Pancreas (tissue), 10 donors: ENCODE data around the gene EAF1. TPM values are rescaled to one million over a fixed set of nuclear protein-coding genes. Genes with fewer than 3 reads are reported as not detected.

Source experiments
- ATAC-seq, 4 donors: fragments of 200-7000 bp; cut with Tn5 transposase; one replicate each; pipeline versions ENCODE4 v1.8.0 to v1.9.1; 2020; ENCODE audit warnings: mild to moderate bottlenecking in 4 of 4, moderate library complexity in 4 of 4
- DNase-seq, 6 donors: peaks; one replicate each; pipeline ENCODE4 v3.0.0-alpha.2; 2020
- FAIRE-seq: peaks from 2 replicates; lab custom pipeline; 2012; peaks lifted over from hg19 to GRCh38; lab: Jason Lieb, UNC
- H3K27ac ChIP-seq, 4 donors: fragments of 200-600 bp; sonication (generic); 1 replicate in 3 of 4; 2 replicates in 1 of 4; pipeline versions ENCODE4 v1.5.0 to v1.8.0; 2020
- H3K27me3 ChIP-seq, 4 donors: fragments of 200-600 bp; one replicate each; pipeline ENCODE4 v1.8.0; 2021
- H3K36me3 ChIP-seq, 3 donors: fragments of 200-600 bp; sonication (generic) in 1 of 3; one replicate each; pipeline versions ENCODE4 v1.5.0 to v1.8.0; 2020 to 2021
- H3K4me1 ChIP-seq, 3 donors: fragments of 200-600 bp; one replicate each; pipeline ENCODE4 v1.8.0; 2021
- H3K4me3 ChIP-seq, 4 donors: fragments of 200-600 bp; sonication (generic) in 2 of 4; one replicate each; pipeline versions ENCODE4 v1.5.0 to v1.8.0; 2020 to 2021
- H3K9me3 ChIP-seq, 4 donors: fragments of 200-600 bp; one replicate each; pipeline ENCODE4 v1.8.0; 2021
- CTCF ChIP-seq, 4 donors: fragments of 200-600 bp; sonication (generic) in 3 of 4; IDR thresholded peaks; one replicate each; pipeline versions ENCODE4 v1.5.0 to v1.8.0; 2021; ENCODE audit warnings: antibody characterized with exemption in 4 of 4
- WGBS, 2 donors: extraction: QIAGEN DNeasy Blood & Tissue Kit; methylation state at CpG; one replicate each; pipeline ENCODE4 v1.1.7; 2013; 5-methylcytosine and 5-hydroxymethylcytosine counted together
- intact Hi-C, 3 donors: fragments of 100-400 bp; cut with DNase I; formaldehyde crosslinking; loops; one replicate each; pipeline versions ENCODE4 v1.11.1 to v1.14.2; 2022
- polyA plus RNA-seq, 2 donors: library from polyadenylated mRNA; stranded (reverse); fragments of 200-250 nt; gene quantifications; one replicate each; pipeline ENCODE4 v1.2.3, GENCODE V29; 2013
- total RNA-seq, 6 donors: library from RNA; stranded (reverse); fragmentation: NEBNext Ultra II Directional in 4 of 6; extraction: Animal tissue kit (Norgen Biotek cat#: 25700) in 4 of 6; gene quantifications; one replicate each; pipeline versions ENCODE4 v1.2.1 to v1.2.4, GENCODE V29; 2021 to 2023
- donor health status: healthy with polysubstance abuse.
- donor health status: DM: no; HTN: no; CAD: no; lungs with moderate emphysema.
- donor health status: DM: no; HTN: no; CAD: no.
- donor health status: control.
- donor health status: control.
- donor health status: Bipolar disorder and iron deficiency.
- donor health status: DM: yes; HTN: yes; CAD: no.
- donor health status: DM: no; HTN: no; CAD: no.
- donor health status: DM: no; HTN: no; CAD: no.
- donor health status: DM: yes; HTN: yes; CAD: no.

Gene EAF1
- 10 to 100 TPM in 1 of 6 donors, 1 to 10 TPM in 5; 4.5 to 12.0 (median 7.1) TPM for total RNA-seq
- 1 to 10 TPM; 2.1 to 6.2 TPM for polyA plus RNA-seq

- no peaks in the 10 kb centered on the region for H3K36me3 ChIP-seq
- no peaks in the 10 kb centered on the region for H3K27me3 ChIP-seq
- peaks cover 0 to 16% (median 0%) of the 10 kb centered on the region in 3 donors for H3K4me1 ChIP-seq
- ATAC-seq, result peak; percentile 96 to 98 (median 98)
- no peaks in the 10 kb centered on the region for H3K9me3 ChIP-seq
- no peak for TF ChIP-seq CTCF (IDR thresholded peaks at IDR 0.05)
- 0% methylated on average over 52 of the region's 52 CpGs for WGBS, 2 donors
- FAIRE-seq, result no peak
- intact Hi-C loops, result no loop called here
- peak within 1 kb of the TSS; percentile 13 to 70 (median 52) for H3K27ac ChIP-seq
- H3K4me3 ChIP-seq, result peak within 1 kb of the TSS; percentile 36 to 95 (median 87)
- peak; percentile 66 to 89 (median 74) for DNase-seq
These were observed at the start of gene EAF1, which contains the start of gene METTL6 for GRCh38 chr3:15427182-15427880. EAF1 (plus strand) TSS chr3:15427598; CDS start chr3:15427780, 182 bp downstream. METTL6 (minus strand) TSS chr3:15427544; CDS start chr3:15426511, 1,033 bp downstream.

GRCh38 chr3:15377961-15378791 is 49.2 kb upstream of the EAF1 start:
- Histone ChIP-seq H3K27me3 (no peaks in the 10 kb centered on the region), H3K36me3 (no peaks in the 10 kb centered on the region), H3K4me1 (no peaks in the 10 kb centered on the region), H3K9me3 (no peaks in the 10 kb centered on the region), H3K27ac (peak overlapping the region in 3 of 4 donors; percentile 23 to 82 (median 78)), H3K4me3 (no peak overlapping the region)
- 18% methylated on average over 16 of the region's 16 CpGs for WGBS, 2 donors
- peak; percentile 66 to 77 (median 74) for TF ChIP-seq CTCF (IDR thresholded peaks at IDR 0.05)
- FAIRE-seq (peak; percentile 65), ATAC-seq (peak; percentile 99 to 100 (median 99)), DNase-seq (peak; percentile 89 to 95 (median 94))
- intact Hi-C loops, result loop anchor here in 1 of 3 donors (2.0 kb wide), 1 partner anchor 109 kb away; no protein-coding TSS in a partner anchor

GRCh38 chr3:15380980-15381890 is 46.2 kb upstream of the EAF1 start:
- no peaks in the 10 kb centered on the region for H3K36me3 ChIP-seq
- DNase-seq (no peak), FAIRE-seq (no peak), ATAC-seq (no peak)
- H3K4me1 ChIP-seq, result no peaks in the 10 kb centered on the region
- no peaks in the 10 kb centered on the region for H3K27me3 ChIP-seq
- WGBS, 2 donors, result 55 to 66% methylated on average over 6 of the region's 6 CpGs
- no peak overlapping the region for H3K4me3 ChIP-seq
- no peaks in the 10 kb centered on the region for H3K9me3 ChIP-seq
- intact Hi-C loops, result loop anchor here in 1 of 3 donors (10.0 kb wide), 1 partner anchor 116 kb away; no protein-coding TSS in a partner anchor
- H3K27ac ChIP-seq, result no peak overlapping the region
- TF ChIP-seq CTCF (IDR thresholded peaks at IDR 0.05), result no peak

- H3K4me3 ChIP-seq, result no peak overlapping the region
- no peaks in the 10 kb centered on the region for H3K9me3 ChIP-seq
- WGBS, 2 donors, result 74 to 80% methylated on average over 3 of the region's 3 CpGs
- H3K27ac ChIP-seq, result no peak overlapping the region
- no peaks in the 10 kb centered on the region for H3K4me1 ChIP-seq
- no peak for TF ChIP-seq CTCF (IDR thresholded peaks at IDR 0.05)
- DNase-seq, result no peak
- no peaks in the 10 kb centered on the region for H3K36me3 ChIP-seq
- no peak for FAIRE-seq
- no peaks in the 10 kb centered on the region for H3K27me3 ChIP-seq
- intact Hi-C loops, result loop anchor here in 1 of 3 donors (10.0 kb wide), 1 partner anchor 118 kb away; no protein-coding TSS in a partner anchor
- ATAC-seq, result no peak
These were observed 44.9 kb upstream of the EAF1 start for GRCh38 chr3:15382405-15382923.
